ENCODE data around the gene FKBP2. TPM values are rescaled to one million over a fixed set of nuclear protein-coding genes. Genes with fewer than 3 reads are reported as not detected.
A peak's percentile ranks its signal among the peaks of the same experiment; 100 is the strongest.

FKBP2 gene
- total RNA-seq, 1 donor from 2014 or later = 31.4 TPM

DNA sequence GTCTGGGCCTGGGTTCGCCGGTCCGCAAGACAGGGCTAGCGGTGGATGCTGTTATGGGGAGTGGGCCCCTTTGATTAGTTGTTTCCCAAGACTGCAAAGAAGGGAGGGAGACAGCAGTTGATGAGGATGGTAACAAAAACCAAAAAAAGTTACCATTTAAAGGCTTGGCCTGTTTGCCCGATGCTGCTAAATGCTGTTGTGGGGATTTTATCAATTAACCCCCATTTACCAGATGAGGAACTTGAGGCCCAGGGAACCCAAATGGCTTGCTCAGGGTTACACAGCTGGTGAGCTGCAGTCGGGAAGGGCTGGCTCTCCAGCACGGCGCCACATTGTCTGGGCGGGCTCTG lies 18.3 kb upstream of the FKBP2 start:
- TF ChIP-seq CTCF (IDR thresholded peaks at IDR 0.05) = no peak
- ChIA-PET POLR2A (interaction anchor here (0.7 to 12.7 kb wide), 4 partner anchors 14 to 1435 kb away, joined by 3 to 191 read pairs (median 4); partner anchors contain the start of genes FERMT3, FKBP2 and TMEM179B), CTCF (no interaction called here)
- peaks cover 21% of the 10 kb centered on the region for H3K4me1 Mint-ChIP-seq
- no peaks in the 10 kb centered on the region for H3K9me3 Mint-ChIP-seq
- no peak overlapping the region for H3K4me3 Mint-ChIP-seq
- DNase-seq = no peak
- no peak for ATAC-seq (ENCODE audit: low read depth)
- H3K27ac Mint-ChIP-seq = no peak overlapping the region
- H3K27me3 Mint-ChIP-seq = no peaks in the 10 kb centered on the region
- intact Hi-C loops (cut with micrococcal nuclease) = no loop called here
- peaks cover 42% of the 10 kb centered on the region for H3K36me3 Mint-ChIP-seq (ENCODE audit: low read depth)

DNA sequence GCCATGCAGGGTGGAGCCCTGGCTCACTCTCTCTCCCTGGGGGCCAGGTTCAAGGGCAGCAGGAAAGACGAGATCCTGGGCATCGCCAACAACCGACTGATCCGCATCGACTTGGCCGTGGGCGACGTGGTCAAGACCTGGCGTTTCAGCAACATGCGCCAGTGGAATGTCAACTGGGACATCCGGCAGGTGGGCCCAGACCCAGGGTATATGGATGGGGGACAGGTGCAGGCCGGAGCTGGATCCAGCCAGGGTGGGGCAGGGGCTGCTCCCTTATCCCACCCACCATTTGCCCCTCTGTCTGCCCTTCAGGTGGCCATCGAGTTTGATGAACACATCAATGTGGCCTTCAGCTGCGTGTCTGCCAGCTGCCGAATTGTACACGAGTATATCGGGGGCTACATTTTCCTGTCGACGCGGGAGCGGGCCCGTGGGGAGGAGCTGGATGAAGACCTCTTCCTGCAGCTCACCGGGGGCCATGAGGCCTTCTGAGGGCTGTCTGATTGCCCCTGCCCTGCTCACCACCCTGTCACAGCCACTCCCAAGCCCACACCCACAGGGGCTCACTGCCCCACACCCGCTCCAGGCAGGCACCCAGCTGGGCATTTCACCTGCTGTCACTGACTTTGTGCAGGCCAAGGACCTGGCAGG lies 17.8 kb upstream of the FKBP2 start:
- ATAC-seq (ENCODE audit: low read depth) = no peak
- peaks cover 40% of the 10 kb centered on the region for H3K36me3 Mint-ChIP-seq (ENCODE audit: low read depth)
- peaks cover 24% of the 10 kb centered on the region for H3K4me1 Mint-ChIP-seq
- no peaks in the 10 kb centered on the region for H3K27me3 Mint-ChIP-seq
- ChIA-PET CTCF (interaction anchor here (5.0 kb wide), 1 partner anchor 17 kb away, joined by 34 read pairs; the partner anchor contains the start of gene FERMT3), POLR2A (interaction anchor here (0.7 to 12.7 kb wide), 7 partner anchors 14 to 1436 kb away, joined by 3 to 191 read pairs (median 4); partner anchors contain the start of genes FERMT3, FKBP2, STIP1 and TMEM179B)
- DNase-seq = no peak
- H3K9me3 Mint-ChIP-seq = no peaks in the 10 kb centered on the region
- TF ChIP-seq CTCF (IDR thresholded peaks at IDR 0.05) = no peak
- no peak overlapping the region for H3K27ac Mint-ChIP-seq
- intact Hi-C loops (cut with micrococcal nuclease) = no loop called here
- H3K4me3 Mint-ChIP-seq = no peak overlapping the region

GRCh38 chr11:64224151-64224890 lies 16.6 kb upstream of the FKBP2 start:
- Mint-ChIP-seq H3K27me3 (no peaks in the 10 kb centered on the region), H3K4me3 (peak overlapping the region; percentile 87), H3K36me3 (ENCODE audit: low read depth) (peaks cover 29% of the 10 kb centered on the region), H3K27ac (peak overlapping the region; percentile 79), H3K4me1 (peaks cover 29% of the 10 kb centered on the region), H3K9me3 (no peaks in the 10 kb centered on the region)
- ATAC-seq (ENCODE audit: low read depth) (no peak), DNase-seq (no peak)
- CTCF ChIA-PET = interaction anchor here (1.6 to 5.0 kb wide), 2 partner anchors 12 to 18 kb away, joined by 3 to 34 read pairs; partner anchors contain the start of gene FERMT3
- no peak for TF ChIP-seq CTCF (IDR thresholded peaks at IDR 0.05)
- intact Hi-C loops (cut with micrococcal nuclease) = no loop called here
- POLR2A ChIA-PET = interaction anchor here (0.6 to 12.7 kb wide), 8 partner anchors 8 to 548 kb away, joined by 3 to 191 read pairs (median 4); partner anchors contain the start of genes FERMT3, FKBP2, STIP1 and VEGFB

DNA sequence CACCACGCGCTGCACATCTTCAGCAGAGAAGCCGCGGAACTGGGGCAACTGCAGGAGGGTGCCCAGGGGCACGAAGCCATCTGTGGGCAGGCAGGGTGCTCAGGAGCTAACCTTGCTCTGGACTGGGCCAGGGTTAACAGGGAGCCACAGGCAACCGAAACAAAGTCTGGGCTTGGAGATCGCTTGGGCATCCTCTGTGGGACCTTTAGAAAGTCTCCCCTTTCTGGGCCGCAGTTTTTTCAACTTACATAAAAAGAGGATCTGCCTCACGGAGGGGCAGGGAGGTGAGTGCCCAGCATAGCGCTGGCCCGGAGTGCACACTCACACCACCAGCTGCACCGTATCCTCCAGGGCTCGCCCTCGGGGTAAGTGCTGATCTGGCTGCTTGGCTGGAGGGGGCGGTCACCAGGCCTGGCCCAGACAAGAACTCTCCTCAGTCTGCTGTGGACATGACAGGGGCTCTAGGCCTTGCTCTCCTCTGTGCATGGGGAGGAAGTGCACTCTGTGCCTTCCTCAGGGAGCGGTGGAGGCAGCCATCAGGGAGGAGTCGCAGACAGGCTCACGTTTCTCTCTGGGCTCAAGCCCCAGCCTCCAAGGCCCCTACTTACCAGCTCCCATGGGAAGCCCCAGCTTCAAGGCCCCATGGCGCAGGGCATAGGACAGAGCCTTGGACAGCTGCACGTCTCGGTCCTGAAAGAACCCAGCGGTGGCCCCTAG lies 15.8 kb upstream of the FKBP2 start:
- ATAC-seq (ENCODE audit: low read depth) (no peak), DNase-seq (no peak)
- Mint-ChIP-seq H3K27me3 (no peaks in the 10 kb centered on the region), H3K27ac (peak overlapping the region; percentile 79), H3K4me3 (peak overlapping the region; percentile 87), H3K36me3 (ENCODE audit: low read depth) (peaks cover 23% of the 10 kb centered on the region), H3K9me3 (no peaks in the 10 kb centered on the region), H3K4me1 (peaks cover 36% of the 10 kb centered on the region)
- POLR2A ChIA-PET = interaction anchor here (1.2 to 12.7 kb wide), 5 partner anchors 9 to 45 kb away, joined by 5 to 191 read pairs (median 36); partner anchors contain the start of genes FERMT3 and STIP1
- no peak for TF ChIP-seq CTCF (IDR thresholded peaks at IDR 0.05)
- CTCF ChIA-PET = interaction anchor here (1.6 to 5.0 kb wide), 2 partner anchors 13 to 19 kb away, joined by 3 to 34 read pairs; partner anchors contain the start of gene FERMT3
- intact Hi-C loops (cut with micrococcal nuclease) = loop anchor here (1.0 kb wide), 1 partner anchor 76 kb away; no protein-coding TSS in a partner anchor

Data from activated B cell treated with CpG ODN at 0.5 μM for 24 hours (primary cell).